HG02759 (cell line): ENCODE data around the gene UBA52.

ENCODE experiments used
- ATAC-seq: cut with Tn5 transposase; IDR thresholded peaks from one replicate; pipeline ENCODE4 v1.9.1; 2021; ENCODE audit warnings: mild to moderate bottlenecking, moderate library complexity; ENCODE audit not compliant: unreplicated experiment

The UBA52 gene

GRCh38 chr19:18607226-18608101, 35.8 kb downstream of the UBA52 start:
- no peak for ATAC-seq

GRCh38 chr19:18608102-18608804, 36.6 kb downstream of the UBA52 start:
- ATAC-seq: no peak

GRCh38 chr19:18608805-18609716, 37.4 kb downstream of the UBA52 start:
- ATAC-seq: no peak

- no peak for ATAC-seq
Measured at GRCh38 chr19:18609717-18610051, 38.0 kb downstream of the UBA52 start.

- ATAC-seq: no peak
Measured at GRCh38 chr19:18610245-18610555, 38.5 kb downstream of the UBA52 start.

- ATAC-seq: no peak
Measured at GRCh38 chr19:18610556-18611326, 39.1 kb downstream of the UBA52 start.

GRCh38 chr19:18611327-18612050, 39.8 kb downstream of the UBA52 start:
- ATAC-seq: no peak

- no peak for ATAC-seq
Measured at GRCh38 chr19:18612051-18612771, 40.6 kb downstream of the UBA52 start.

- ATAC-seq: no peak
Measured at GRCh38 chr19:18612772-18613588, 41.3 kb downstream of the UBA52 start, which contains the start of gene TMEM59L. TMEM59L (plus strand) TSS chr19:18612870; CDS start chr19:18612959, 89 bp downstream.

- ATAC-seq: no peak
Measured at GRCh38 chr19:18613589-18614234, 42.1 kb downstream of the UBA52 start.

- no peak for ATAC-seq
Measured at GRCh38 chr19:18616023-18616422, 44.4 kb downstream of the UBA52 start.

GRCh38 chr19:18617562-18617961, 45.9 kb downstream of the UBA52 start:
- no peak for ATAC-seq

GRCh38 chr19:18618236-18618635, 46.6 kb downstream of the UBA52 start:
- no peak for ATAC-seq

GRCh38 chr19:18620311-18620710, 48.7 kb downstream of the UBA52 start:
- no peak for ATAC-seq

- no peak for ATAC-seq
Measured at GRCh38 chr19:18620902-18621301, 49.2 kb downstream of the UBA52 start.

GRCh38 chr19:18626906-18627305, 55.2 kb downstream of the UBA52 start:
- no peak for ATAC-seq
